Measurements from ENCODE around the gene CX3CR1.

- no peak for TF ChIP-seq CTCF (IDR thresholded peaks at IDR 0.05; ENCODE audit: low read depth, low read length, poor library complexity, severe bottlenecking)
- no peak for TF ChIP-seq EZH2phosphoT487 (IDR thresholded peaks at IDR 0.05; ENCODE audit: borderline replicate concordance, low read length)
These were observed 43.7 kb upstream of the CX3CR1 start for GRCh38 chr3:39323494-39323893.
